IPS DF 4.7 (cell line): ENCODE data around the gene USHBP1.

Experiments
- DNase-seq: peaks from one replicate; pipeline ENCODE4 v3.0.0-alpha.2; 2013; ENCODE audit warnings: low spot score; ENCODE audit errors: extremely low read depth

USHBP1 gene

DNA sequence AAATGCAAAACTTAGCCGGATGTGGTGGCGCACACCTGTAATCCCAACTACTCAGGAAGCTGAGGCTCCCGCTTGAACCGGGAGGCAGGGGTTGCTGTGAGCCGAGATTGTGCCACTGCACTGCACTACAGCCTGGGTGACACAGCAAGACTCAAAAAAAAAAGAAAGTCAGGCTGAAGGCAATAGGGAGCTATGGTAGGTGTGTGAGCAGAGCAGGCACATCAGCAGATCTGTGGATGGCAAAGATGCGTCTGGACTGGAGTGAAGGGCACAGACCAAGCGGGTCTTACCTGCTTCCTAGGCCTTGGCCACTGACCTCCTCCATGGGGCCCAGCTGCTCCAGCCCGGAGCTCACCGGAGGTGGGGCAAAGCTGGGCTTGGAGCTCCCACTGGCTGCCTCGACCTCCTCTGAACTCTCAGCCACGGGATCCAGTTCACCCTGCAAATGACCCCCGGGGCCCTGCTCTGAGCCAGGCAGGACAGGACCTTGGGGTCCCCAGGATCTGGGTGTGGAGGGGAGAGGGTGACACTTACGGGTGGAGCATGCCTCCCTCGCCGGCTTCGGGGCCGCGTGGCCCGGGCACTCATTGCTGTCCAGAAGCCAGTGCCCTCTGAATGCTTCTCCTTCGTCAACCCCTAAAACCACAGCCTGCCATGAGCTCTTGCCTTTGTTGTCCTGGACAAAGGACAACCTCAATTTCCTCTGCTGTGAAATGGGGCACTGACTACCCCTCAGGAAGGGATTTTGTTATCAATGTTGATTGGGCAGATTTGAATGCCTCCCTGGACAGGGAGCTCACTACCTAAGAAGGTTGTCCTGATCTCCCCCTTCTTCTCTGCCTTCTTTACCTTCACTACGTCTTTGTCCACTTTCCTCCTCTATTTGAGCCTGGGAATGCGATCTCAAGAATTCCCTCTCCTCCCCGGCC, 569 bp downstream of the USHBP1 start:
- no peak for DNase-seq

DNA sequence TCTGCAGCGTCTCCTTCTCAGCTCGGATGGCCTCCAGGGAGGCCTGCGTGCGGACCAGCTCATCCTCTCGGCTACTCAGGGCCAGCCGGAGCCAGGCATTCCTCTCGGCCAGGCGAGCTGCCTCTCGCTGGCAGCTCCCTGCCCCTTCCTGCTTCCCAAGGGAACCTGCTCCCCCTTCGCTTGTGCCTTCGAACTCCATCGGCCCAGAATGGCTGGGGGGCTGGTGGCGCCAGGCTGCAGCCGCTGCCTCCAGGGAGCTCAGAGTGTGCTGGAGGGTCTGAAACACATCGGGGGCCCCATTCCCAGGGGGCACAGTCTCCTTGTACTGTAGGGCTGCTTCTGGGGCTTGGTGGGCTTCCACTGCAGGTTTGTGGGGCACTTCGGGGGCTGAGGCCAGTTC, 2.0 kb downstream of the USHBP1 start:
- DNase-seq = no peak

DNA sequence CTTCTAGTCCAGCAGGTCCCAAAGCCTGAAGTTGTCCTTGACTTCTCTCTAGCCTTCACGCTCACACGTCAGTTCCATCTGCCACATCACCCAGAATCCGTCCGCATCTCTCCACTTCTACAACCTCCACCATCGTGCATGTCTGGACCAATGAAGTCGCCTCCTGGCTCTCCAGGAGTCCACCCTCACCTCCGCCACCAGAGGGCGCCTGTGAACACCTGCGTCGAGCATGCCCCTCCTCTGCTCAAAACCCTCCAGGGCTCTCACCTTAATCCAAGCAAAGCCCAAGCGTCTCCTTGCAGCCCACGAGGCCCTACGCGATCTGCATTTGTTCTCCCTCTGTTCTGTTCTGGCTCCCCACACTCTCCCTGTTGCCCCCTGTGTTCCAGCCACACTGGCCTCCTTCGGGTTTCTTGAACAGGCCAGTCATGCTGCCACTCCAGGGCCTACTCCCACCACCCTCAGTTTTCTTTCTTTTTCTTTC, 3.7 kb downstream of the USHBP1 start:
- DNase-seq = no peak

- DNase-seq = no peak
Observed at GRCh38 chr19:17259934-17260333, 4.6 kb downstream of the USHBP1 start.

GRCh38 chr19:17259118-17259780, 5.3 kb downstream of the USHBP1 start:
- DNase-seq = no peak

- no peak for DNase-seq
Observed at GRCh38 chr19:17256130-17256529, 8.4 kb downstream of the USHBP1 start.

DNA sequence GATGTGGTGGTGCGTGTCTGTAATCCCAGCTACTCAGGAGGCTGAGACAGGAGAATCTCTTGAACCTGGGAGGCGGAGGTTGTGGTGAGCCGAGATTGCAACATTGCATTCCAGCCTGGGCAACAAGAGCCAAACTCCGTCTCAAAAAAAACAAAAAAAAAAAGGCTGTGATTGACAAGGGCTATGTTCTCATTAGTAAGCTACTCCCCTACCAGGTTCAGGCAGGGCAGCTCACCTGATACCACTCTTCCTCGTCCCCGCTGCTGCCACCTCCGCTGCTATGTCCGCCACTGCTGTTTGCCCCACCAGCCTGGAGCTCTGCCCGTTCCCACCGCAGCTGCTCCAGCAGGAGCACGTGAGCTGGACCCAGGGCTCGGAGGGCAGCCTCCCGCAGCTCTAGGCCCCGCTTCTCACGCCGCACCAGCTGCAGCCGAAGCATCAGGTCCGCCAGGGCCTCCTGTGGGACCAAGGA, 9.4 kb downstream of the USHBP1 start:
- DNase-seq = no peak

DNA sequence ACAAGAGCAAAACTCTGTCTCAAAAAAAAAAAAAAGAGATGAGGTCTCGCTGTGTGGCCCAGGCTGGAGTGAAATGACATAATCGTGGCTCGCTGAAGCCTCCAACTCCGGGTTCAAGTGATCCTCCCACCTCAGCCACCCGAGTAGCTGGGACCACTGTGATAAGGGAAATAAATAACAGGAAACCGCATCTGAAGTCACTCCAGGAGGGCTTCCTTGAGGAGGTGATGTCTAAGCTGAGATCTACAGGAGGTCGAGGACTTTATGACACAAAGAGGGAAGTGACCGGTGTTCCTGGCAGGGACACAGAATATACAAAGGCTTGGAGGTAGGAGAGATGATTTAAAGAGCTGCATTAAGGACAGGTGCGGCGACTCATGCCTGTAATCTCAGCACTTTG, 9.9 kb downstream of the USHBP1 start:
- no peak for DNase-seq

DNA sequence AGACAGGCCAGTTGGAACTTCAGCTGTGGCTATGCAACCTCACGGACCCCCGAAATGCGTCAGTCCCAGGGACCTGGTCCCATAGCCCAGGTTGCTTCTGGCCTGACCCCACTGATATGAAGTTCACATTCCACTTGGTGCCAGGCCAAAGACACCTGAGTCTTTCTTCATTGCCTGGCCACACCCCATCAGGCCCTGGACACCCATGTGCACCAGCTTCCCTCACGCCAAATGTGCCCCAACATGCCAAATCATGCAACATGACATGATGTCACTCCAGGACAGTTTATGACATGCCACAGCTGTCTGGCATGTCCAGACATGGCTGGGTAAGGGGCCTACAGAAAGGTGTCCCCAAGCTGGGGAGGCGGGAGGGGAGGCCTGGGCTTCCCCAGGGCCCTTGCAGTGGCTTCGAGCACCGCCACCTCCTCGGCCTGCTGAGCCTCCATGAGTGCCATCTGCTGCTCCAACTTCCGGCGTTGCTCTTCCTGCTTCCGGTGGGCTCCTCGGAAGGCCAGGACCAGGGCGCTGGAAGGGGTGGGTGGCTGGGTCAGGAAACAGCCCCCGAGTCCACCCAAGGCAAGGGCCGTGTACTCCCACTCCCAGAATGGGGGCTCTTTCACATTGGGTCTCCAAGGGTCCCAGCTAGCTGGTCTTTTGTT, 14.5 kb downstream of the USHBP1 start:
- no peak for DNase-seq

DNA sequence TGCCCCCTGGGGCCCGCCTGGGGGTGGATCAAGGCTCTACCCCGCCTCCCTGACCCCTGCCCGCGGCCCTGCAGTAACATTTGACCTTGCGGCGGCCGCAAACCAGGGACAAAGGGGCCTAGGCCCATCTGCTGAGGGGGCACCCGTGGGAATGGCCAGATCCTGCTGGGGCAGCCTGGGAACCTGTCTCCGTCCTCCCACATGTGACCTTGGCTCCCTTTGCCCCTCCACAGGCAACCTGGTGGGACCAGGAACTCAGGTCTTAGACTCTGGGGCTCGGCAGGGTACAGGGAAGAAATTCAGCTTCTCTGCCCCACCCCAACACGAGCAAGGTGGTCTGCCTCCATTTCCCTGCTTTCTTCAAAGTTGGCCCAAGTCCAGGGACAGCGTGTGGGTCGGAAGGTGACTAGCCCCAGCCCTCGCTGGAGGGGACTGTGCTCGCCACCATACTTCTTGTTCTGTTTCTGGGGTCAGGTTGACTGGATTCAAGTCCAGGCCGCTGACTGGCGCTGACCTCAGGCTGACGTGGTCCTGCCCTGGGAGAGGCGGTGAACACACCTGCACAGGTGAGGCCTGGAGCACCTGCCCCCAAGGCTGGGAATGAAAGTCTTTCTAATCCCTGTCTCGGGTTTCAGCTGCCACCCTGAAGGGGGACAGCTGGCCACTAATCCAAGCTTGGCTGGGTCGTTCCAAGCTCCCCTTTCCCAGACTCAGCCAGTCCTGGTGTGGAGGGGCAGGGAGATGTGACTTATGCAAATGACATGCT, 16.4 kb downstream of the USHBP1 start:
- DNase-seq = no peak

GRCh38 chr19:17246681-17247425, 17.7 kb downstream of the USHBP1 start:
- no peak for DNase-seq

GRCh38 chr19:17245535-17245984, 19.0 kb downstream of the USHBP1 start, which contains the start of gene NR2F6:
Gene NR2F6 (minus strand): TSS chr19:17245919. CDS start chr19:17245220, 699 bp downstream.
- no peak for DNase-seq

- no peak for DNase-seq
Observed at GRCh38 chr19:17244618-17245534, 19.7 kb downstream of the USHBP1 start.

DNA sequence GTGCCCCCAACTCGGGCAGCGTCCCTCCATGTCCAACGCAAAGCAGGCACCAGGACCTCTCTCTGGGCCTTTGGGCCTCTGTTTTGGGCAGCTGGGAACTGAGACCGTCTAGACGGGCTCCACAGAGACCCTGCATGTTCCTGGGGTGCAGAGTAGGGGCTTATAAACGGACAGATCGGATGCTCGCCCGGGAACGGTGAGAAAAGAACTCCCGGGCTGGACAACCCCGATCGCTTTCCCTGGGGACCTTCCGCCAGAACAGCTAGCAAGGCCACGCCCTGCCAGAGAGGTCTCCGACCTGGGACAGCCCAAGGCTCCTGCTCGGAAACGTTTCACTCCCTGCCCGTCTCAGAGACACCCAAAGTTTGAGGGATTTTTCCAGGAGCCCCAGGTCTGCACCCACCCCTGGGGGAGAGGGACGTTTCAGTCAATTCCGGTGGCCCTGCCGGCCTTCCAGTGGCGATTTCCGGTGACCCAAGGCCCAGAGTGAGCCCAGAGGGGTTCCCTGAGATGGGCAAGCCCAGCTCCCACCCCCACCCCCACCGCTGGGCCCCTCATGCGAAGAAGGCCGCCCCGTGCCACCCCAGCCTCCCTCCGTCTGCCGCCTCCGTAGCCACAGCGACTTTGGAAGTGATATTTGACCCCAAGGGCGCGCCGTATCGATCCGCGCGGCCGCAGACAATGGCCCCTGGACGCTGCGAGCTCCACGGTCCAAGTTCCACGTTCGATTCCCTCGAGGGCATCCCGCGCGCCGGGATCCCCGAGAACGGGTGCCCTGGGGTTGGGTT, 20.5 kb downstream of the USHBP1 start:
- no peak for DNase-seq

DNA sequence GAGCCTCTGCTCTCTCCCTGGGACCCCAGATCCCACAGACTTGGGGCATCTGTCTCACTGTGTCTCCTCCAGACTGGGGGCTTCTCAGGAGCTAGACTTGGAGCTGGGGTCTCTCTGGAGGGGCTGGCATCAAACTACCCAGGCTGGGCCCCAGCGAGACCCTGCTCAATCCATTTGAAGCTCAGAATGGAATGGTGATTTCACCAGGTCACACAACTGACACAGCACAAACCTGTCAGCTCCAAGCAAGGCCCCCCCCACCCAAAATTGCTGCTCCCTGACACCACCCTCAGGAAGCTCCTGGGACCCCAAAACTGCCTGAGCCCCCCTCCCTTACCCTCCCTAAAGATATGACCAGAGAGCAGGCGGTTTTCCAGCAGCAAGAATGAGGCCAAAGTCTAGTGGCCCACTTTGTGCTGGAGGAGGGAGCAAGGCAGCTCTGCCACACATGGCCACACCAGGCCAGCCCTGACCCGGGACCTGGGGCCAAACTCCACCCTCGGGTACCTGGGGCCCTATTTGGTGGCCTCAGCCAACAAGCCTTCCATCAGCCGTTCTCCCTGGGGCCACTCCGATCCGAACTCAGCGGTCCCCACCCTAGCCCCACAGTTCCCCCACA, 21.2 kb downstream of the USHBP1 start:
- no peak for DNase-seq

DNA sequence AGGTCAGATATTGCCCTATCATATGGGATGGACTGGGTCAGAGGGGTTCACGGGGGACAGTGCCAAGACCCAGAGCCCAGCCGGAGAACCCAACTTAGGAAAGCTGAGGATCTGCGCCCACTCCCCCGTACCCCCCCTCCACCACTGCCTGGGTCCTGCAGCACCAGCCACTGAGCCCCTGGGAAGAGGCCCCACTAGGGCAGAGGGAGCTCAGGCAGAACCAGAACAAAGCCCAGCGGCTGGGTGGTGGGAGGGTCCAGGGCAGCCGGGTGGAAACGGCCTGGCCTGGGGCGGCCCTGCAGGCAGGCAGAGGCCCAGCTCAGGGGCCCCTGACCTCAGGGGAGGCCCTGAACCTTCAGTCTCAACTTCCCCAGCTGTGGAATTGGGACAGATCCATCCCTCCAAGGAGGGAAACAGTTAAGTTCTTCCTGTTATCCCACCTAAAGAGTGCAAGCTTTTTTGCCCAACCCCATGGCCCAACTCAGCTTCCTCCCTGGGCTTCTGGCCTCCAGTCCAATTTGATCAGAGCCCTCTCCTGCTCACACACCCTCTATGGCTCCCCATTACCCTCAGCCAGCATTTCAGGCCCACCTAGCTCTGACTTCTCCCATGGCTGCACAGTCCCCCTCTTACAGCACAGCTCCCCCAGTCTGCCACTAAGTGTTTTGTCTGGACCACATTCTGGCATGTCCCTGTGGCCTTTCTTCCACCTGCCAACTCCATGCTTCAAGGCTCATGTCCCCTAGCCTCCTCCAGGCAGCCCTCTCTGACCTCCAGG, 21.9 kb downstream of the USHBP1 start:
- no peak for DNase-seq

DNA sequence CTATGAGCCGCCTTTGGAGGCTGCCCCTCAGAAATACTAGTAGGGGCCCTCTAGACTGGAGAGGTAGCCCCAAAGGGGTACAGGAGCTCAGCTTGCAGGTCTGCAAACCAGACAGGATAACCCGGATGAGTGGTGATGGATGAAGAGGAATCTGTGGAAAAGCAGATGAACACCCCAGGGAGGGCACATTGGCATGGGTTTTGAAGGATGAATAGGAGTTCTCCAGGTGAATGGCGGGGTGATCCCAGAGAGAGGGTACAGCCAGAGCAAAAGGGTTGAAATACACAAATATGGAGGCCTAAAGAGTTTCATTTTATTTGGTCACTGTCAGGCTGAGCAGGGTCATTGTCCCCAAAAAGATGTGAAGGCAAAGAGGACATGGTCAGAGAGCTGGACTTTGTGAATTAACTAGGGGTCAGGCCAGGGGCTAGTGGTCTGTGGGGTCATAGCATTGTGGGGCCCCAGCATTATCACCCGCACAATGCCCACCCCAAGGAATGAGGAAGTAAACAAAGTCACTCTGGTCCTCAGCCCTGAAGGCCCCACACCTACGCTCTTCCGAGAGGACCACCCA, 23.6 kb downstream of the USHBP1 start:
- DNase-seq = no peak
